Loucy (cell line): Measurements from ENCODE around the gene SCAMP2.

Experiments
- EZH2phosphoT487 ChIP-seq: fragments of 200-600 bp; IDR thresholded peaks from 2 replicates; pipeline ENCODE4 v1.6.1; 2018; ENCODE audit warnings: antibody characterized with exemption, mild to moderate bottlenecking, moderate library complexity, borderline replicate concordance
- TF ChIP-seq, protein P1 (sequence below): fragments of 200-600 bp; sonication (generic); conservative IDR thresholded peaks from 2 replicates; pipeline ENCODE4 v1.5.1; 2014; ENCODE audit warnings: mild to moderate bottlenecking, antibody characterized with exemption, low read length

DNA sequence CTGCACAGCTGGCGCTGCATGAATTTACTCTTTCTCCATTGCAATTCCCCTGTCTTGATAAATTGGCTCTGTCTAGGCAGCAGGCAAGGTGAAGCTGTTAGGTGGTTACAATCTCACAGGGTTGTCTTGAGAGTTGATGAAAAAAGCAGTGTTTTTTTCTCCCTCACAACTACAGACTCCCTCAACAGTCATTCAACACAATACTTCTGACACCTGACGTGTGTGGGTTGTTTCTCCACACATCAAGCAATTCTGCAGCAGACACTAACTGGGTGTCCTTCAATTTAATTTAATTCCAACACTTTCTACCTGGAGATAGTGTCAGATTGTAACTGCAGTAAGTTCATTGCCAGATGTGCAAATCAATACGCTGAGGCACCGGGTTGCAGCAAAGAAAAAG is 5.1 kb upstream of the SCAMP2 start:
- TF ChIP-seq, protein P1, sequence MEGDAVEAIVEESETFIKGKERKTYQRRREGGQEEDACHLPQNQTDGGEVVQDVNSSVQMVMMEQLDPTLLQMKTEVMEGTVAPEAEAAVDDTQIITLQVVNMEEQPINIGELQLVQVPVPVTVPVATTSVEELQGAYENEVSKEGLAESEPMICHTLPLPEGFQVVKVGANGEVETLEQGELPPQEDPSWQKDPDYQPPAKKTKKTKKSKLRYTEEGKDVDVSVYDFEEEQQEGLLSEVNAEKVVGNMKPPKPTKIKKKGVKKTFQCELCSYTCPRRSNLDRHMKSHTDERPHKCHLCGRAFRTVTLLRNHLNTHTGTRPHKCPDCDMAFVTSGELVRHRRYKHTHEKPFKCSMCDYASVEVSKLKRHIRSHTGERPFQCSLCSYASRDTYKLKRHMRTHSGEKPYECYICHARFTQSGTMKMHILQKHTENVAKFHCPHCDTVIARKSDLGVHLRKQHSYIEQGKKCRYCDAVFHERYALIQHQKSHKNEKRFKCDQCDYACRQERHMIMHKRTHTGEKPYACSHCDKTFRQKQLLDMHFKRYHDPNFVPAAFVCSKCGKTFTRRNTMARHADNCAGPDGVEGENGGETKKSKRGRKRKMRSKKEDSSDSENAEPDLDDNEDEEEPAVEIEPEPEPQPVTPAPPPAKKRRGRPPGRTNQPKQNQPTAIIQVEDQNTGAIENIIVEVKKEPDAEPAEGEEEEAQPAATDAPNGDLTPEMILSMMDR = no peak
- TF ChIP-seq EZH2phosphoT487 = no peak
